CD14-positive monocyte (primary cell): ENCODE measurements around the gene SPTBN5. TPM values are rescaled to one million over a fixed set of nuclear protein-coding genes. Genes with fewer than 3 reads are reported as not detected.
A peak's percentile ranks its signal among the peaks of the same experiment; 100 is the strongest.

ENCODE experiments used
- DNase-seq, 3 donors: peaks; one replicate each; pipeline ENCODE4 v3.0.0-alpha.2; 2011 to 2022
- H2AFZ ChIP-seq: 2 replicates; pipeline ENCODE4 v1.6.0; 2012; ENCODE audit warnings: mild to moderate bottlenecking, low read depth, low read length, inconsistent platforms; ENCODE audit not compliant: insufficient read depth, poor library complexity, severe bottlenecking
- H3K27ac ChIP-seq, 2 donors: 1 replicate in 1 of 2; 2 replicates in 1 of 2; pipeline ENCODE4 v1.5.1; 2012 to 2013; ENCODE audit warnings: low read length in 2 of 2, control low read depth in 1 of 2, inconsistent platforms in 1 of 2, low read depth in 1 of 2, mild to moderate bottlenecking in 1 of 2
- H3K27me3 ChIP-seq, 2 donors: one replicate each; pipeline versions ENCODE4 v1.6.0 to v1.6.1; 2011 to 2013; ENCODE audit warnings: low read length in 2 of 2; ENCODE audit not compliant: control insufficient read depth in 2 of 2, insufficient read depth in 2 of 2
- H3K36me3 ChIP-seq, 2 donors: replicated peaks in 1 of 2; 1 replicate in 1 of 2; 2 replicates in 1 of 2; pipeline versions ENCODE4 v1.5.1 to v1.6.1; 2012 to 2013; ENCODE audit warnings: low read length in 2 of 2, control low read depth in 1 of 2, inconsistent platforms in 1 of 2, mild to moderate bottlenecking in 1 of 2; ENCODE audit not compliant: insufficient read depth in 2 of 2, control insufficient read depth in 1 of 2
- H3K4me1 ChIP-seq, 2 donors: 1 replicate in 1 of 2; 2 replicates in 1 of 2; pipeline versions ENCODE4 v1.5.1 to v1.6.1; 2012 to 2013; ENCODE audit warnings: low read length in 2 of 2, control low read depth in 1 of 2, inconsistent platforms in 1 of 2, mild to moderate bottlenecking in 1 of 2, moderate library complexity in 1 of 2; ENCODE audit not compliant: insufficient read depth in 2 of 2, control insufficient read depth in 1 of 2
- H3K4me2 ChIP-seq: replicated peaks from 2 replicates; pipeline ENCODE3; 2012; ENCODE audit warnings: low read length, moderate library complexity, mild to moderate bottlenecking; ENCODE audit not compliant: poor library complexity, severe bottlenecking; ENCODE audit errors: extremely low read depth
- H3K4me3 ChIP-seq, 3 experiments: fragments of 200-600 bp in 1 of 3; sonication (generic) in 1 of 3; replicated peaks in 1 of 3; 1 replicate in 2 of 3; 2 replicates in 1 of 3; pipeline ENCODE4 v1.5.1; 2011 to 2013; ENCODE audit warnings: low read length in 3 of 3, mild to moderate bottlenecking in 3 of 3, control low read depth in 2 of 3, low read depth in 2 of 3, inconsistent platforms in 1 of 3, moderate library complexity in 1 of 3
- H3K79me2 ChIP-seq: 2 replicates; pipeline ENCODE4 v1.6.0; 2012; ENCODE audit warnings: mild to moderate bottlenecking, control low read depth, inconsistent platforms, low read length, moderate library complexity; ENCODE audit not compliant: insufficient read depth
- H3K9ac ChIP-seq: 2 replicates; pipeline ENCODE4 v1.6.0; 2017; ENCODE audit warnings: low read length, mild to moderate bottlenecking; ENCODE audit not compliant: insufficient read depth, poor library complexity, severe bottlenecking
- H3K9me3 ChIP-seq, 2 donors: replicated peaks in 1 of 2; 1 replicate in 1 of 2; 2 replicates in 1 of 2; pipeline versions ENCODE4 v1.5.1 to v1.6.1; 2012 to 2013; ENCODE audit warnings: low read length in 2 of 2, control low read depth in 1 of 2; ENCODE audit not compliant: control insufficient read depth in 1 of 2, insufficient read depth in 1 of 2
- H4K20me1 ChIP-seq: 2 replicates; pipeline ENCODE4 v1.6.0; 2012; ENCODE audit warnings: mild to moderate bottlenecking, low read length, control low read depth, moderate library complexity; ENCODE audit not compliant: insufficient read depth
- H3K27ac Mint-ChIP-seq, 7 donors: one replicate each; pipeline ENCODE4 v1.8.0; 2020; ENCODE audit warnings: mild to moderate bottlenecking in 7 of 7, mixed read lengths in 7 of 7, moderate library complexity in 6 of 7, inconsistent platforms in 2 of 7
- H3K27me3 Mint-ChIP-seq, 3 donors: one replicate each; pipeline ENCODE4 v1.8.0; 2021 to 2022; ENCODE audit warnings: low read depth in 3 of 3, mild to moderate bottlenecking in 3 of 3, mixed read lengths in 3 of 3, moderate library complexity in 3 of 3, inconsistent platforms in 1 of 3
- H3K36me3 Mint-ChIP-seq, 2 donors: one replicate each; pipeline ENCODE4 v1.8.0; 2020; ENCODE audit warnings: mixed read lengths in 2 of 2, inconsistent platforms in 1 of 2, mild to moderate bottlenecking in 1 of 2
- H3K4me1 Mint-ChIP-seq: one replicate; pipeline ENCODE4 v1.8.0; 2020; ENCODE audit warnings: mild to moderate bottlenecking, mixed read lengths
- H3K4me3 Mint-ChIP-seq, 2 donors: one replicate each; pipeline ENCODE4 v1.8.0; 2020; ENCODE audit warnings: mild to moderate bottlenecking in 2 of 2, mixed read lengths in 2 of 2, moderate library complexity in 1 of 2
- H3K9me3 Mint-ChIP-seq, 7 donors: one replicate each; pipeline ENCODE4 v1.8.0; 2020 to 2022; ENCODE audit warnings: mixed read lengths in 7 of 7, mild to moderate bottlenecking in 6 of 7, moderate library complexity in 6 of 7, inconsistent platforms in 2 of 7
- CTCF ChIP-seq: fragments of 200-600 bp; IDR thresholded peaks from one replicate; pipeline ENCODE4 v1.8.0; 2022; ENCODE audit warnings: antibody characterized with exemption, mild to moderate bottlenecking
- WGBS: methylation state at CpG from one replicate; pipeline ENCODE4 v1.1.5; 2013; ENCODE audit warnings: missing lambda C conversion rate; ENCODE audit not compliant: insufficient coverage; 5-methylcytosine and 5-hydroxymethylcytosine counted together
- intact Hi-C, 2 donors: fragments of 100-400 bp; cut with micrococcal nuclease; formaldehyde crosslinking; loops; one replicate each; pipeline versions ENCODE4 v1.15.0 to v1.15.1; 2023
- polyA plus RNA-seq, 3 donors: library from polyadenylated mRNA; depleted of rRNA in 1 of 3; unstranded in 2 of 3; stranded (reverse) in 1 of 3; fragments of 300-500 nt in 2 of 3; fragments of >200 nt in 1 of 3; fragmentation: Illumina TruSeq in 2 of 3; gene quantifications; 1 replicate in 2 of 3; 2 replicates in 1 of 3; pipeline ENCODE4 v1.2.3, GENCODE V29; 2012 to 2021

Gene SPTBN5
- polyA plus RNA-seq, 3 donors, result 0.29 TPM; not detected in 2

GRCh38 chr15:41881550-41881919 lies 12.3 kb downstream of the SPTBN5 start:
- Mint-ChIP-seq H3K36me3 (peaks cover 6 to 13% of the 10 kb centered on the region in 2 donors), H3K27ac (peak overlapping the region in 1 of 7 donors; percentile 27), H3K9me3 (peaks cover 0 to 5% (median 0%) of the 10 kb centered on the region in 7 donors), H3K27me3 (peaks cover 27 to 34% (median 29%) of the 10 kb centered on the region in 3 donors), H3K4me3 (peak overlapping the region in 1 of 2 donors; percentile 79), H3K4me1 (peaks cover 10% of the 10 kb centered on the region)
- Histone ChIP-seq H3K4me3 (no peak overlapping the region), H2AFZ (peak overlapping the region; percentile 50), H3K9ac (no peak overlapping the region), H3K36me3 (no peaks in the 10 kb centered on the region), H3K79me2 (no peaks in the 10 kb centered on the region), H3K27ac (no peak overlapping the region), H4K20me1 (no peaks in the 10 kb centered on the region), H3K4me2 (peak overlapping the region; percentile 29), H3K4me1 (peaks cover 0 to 2% of the 10 kb centered on the region in 2 donors), H3K9me3 (no peaks in the 10 kb centered on the region), H3K27me3 (peaks cover 4 to 31% of the 10 kb centered on the region in 2 donors)
- intact Hi-C loops, result no loop called here
- DNase-seq, result no peak
- 52% methylated on average over 8 of the region's 10 CpGs for WGBS
- TF ChIP-seq CTCF, result no peak

- no peaks in the 10 kb centered on the region for H3K9me3 ChIP-seq
- no peaks in the 10 kb centered on the region for H4K20me1 ChIP-seq
- Mint-ChIP-seq H3K4me1 (peaks cover 10% of the 10 kb centered on the region), H3K9me3 (peaks cover 0 to 5% (median 0%) of the 10 kb centered on the region in 7 donors), H3K4me3 (peak overlapping the region in 1 of 2 donors; percentile 79), H3K36me3 (peaks cover 6 to 13% of the 10 kb centered on the region in 2 donors), H3K27me3 (peaks cover 27 to 34% (median 29%) of the 10 kb centered on the region in 3 donors), H3K27ac (peak overlapping the region in 1 of 7 donors; percentile 27)
- no peaks in the 10 kb centered on the region for H3K79me2 ChIP-seq
- WGBS, result 83% methylated on average over 8 of the region's 8 CpGs
- peaks cover 4 to 31% of the 10 kb centered on the region in 2 donors for H3K27me3 ChIP-seq
- H2AFZ ChIP-seq, result no peak overlapping the region
- no peak overlapping the region for H3K9ac ChIP-seq
- intact Hi-C loops, result no loop called here
- no peak overlapping the region for H3K27ac ChIP-seq
- DNase-seq, result no peak
- H3K4me3 ChIP-seq, result no peak overlapping the region
- peaks cover 0 to 2% of the 10 kb centered on the region in 2 donors for H3K4me1 ChIP-seq
- no peak overlapping the region for H3K4me2 ChIP-seq
- H3K36me3 ChIP-seq, result no peaks in the 10 kb centered on the region
- TF ChIP-seq CTCF, result no peak
These were observed 12.8 kb downstream of the SPTBN5 start for GRCh38 chr15:41881086-41881485.
